ENCODE results near the gene CNTNAP4. TPM values are rescaled to one million over a fixed set of nuclear protein-coding genes. Genes with fewer than 3 reads are reported as not detected.

Gene CNTNAP4
- polyA plus RNA-seq, 3 donors = not detected

DNA sequence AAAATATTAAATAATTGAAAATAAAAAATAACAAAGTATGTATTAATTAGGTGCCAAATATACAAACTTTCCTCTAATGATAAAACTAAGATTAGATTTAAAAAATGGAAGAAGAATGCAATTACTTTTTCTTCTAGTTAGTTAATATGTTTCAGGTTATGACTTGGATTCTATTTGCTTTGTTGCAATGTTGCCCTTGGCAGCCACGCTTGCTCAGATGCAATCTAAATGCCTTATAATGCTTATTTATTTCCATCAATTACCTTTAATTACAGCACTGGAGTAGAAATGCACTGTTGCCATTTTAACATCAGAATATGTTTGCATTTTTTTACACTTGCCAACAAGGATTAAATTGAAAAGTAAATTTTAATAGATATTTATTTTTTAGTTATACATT is 263.9 kb downstream of the CNTNAP4 start:
- Mint-ChIP-seq H3K27ac (no peak overlapping the region), H3K9me3 (peaks cover 0 to 2% (median 0%) of the 10 kb centered on the region in 7 donors), H3K36me3 (no peaks in the 10 kb centered on the region), H3K27me3 (ENCODE audit: low read depth in 3 of 3) (no peaks in the 10 kb centered on the region), H3K4me1 (no peaks in the 10 kb centered on the region), H3K4me3 (no peak overlapping the region)
- H3K27me3 ChIP-seq (ENCODE audit: control insufficient read depth in 2 of 2, insufficient read depth in 2 of 2, low read length in 2 of 2) = no peaks in the 10 kb centered on the region
- no peaks in the 10 kb centered on the region for H3K36me3 ChIP-seq (replicated peaks in 1 of 2; ENCODE audit: control insufficient read depth in 1 of 2, insufficient read depth in 2 of 2, low read length in 2 of 2)
- intact Hi-C loops (cut with micrococcal nuclease) = no loop called here
- TF ChIP-seq, protein P1, sequence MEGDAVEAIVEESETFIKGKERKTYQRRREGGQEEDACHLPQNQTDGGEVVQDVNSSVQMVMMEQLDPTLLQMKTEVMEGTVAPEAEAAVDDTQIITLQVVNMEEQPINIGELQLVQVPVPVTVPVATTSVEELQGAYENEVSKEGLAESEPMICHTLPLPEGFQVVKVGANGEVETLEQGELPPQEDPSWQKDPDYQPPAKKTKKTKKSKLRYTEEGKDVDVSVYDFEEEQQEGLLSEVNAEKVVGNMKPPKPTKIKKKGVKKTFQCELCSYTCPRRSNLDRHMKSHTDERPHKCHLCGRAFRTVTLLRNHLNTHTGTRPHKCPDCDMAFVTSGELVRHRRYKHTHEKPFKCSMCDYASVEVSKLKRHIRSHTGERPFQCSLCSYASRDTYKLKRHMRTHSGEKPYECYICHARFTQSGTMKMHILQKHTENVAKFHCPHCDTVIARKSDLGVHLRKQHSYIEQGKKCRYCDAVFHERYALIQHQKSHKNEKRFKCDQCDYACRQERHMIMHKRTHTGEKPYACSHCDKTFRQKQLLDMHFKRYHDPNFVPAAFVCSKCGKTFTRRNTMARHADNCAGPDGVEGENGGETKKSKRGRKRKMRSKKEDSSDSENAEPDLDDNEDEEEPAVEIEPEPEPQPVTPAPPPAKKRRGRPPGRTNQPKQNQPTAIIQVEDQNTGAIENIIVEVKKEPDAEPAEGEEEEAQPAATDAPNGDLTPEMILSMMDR (IDR thresholded peaks at IDR 0.05) = no peak
- no peaks in the 10 kb centered on the region for H3K79me2 ChIP-seq (ENCODE audit: insufficient read depth, low read length)
- H2AFZ ChIP-seq (ENCODE audit: insufficient read depth, low read depth, low read length, poor library complexity, severe bottlenecking) = no peak overlapping the region
- H3K4me1 ChIP-seq (ENCODE audit: control insufficient read depth in 1 of 2, insufficient read depth in 2 of 2, low read length in 2 of 2) = no peaks in the 10 kb centered on the region
- WGBS (ENCODE audit: insufficient coverage) = no CpG with 5 or more reads among the region's 1 CpG
- no peaks in the 10 kb centered on the region for H4K20me1 ChIP-seq (ENCODE audit: insufficient read depth, low read length)
- H3K9ac ChIP-seq (ENCODE audit: insufficient read depth, low read length, poor library complexity, severe bottlenecking) = no peak overlapping the region
- H3K4me2 ChIP-seq (replicated peaks; ENCODE audit: extremely low read depth, low read length, poor library complexity, severe bottlenecking) = no peak overlapping the region
- H3K4me3 ChIP-seq (replicated peaks in 1 of 3; ENCODE audit: low read depth in 2 of 3, low read length in 3 of 3) = no peak overlapping the region
- no peak for DNase-seq
- no peak overlapping the region for H3K27ac ChIP-seq (ENCODE audit: low read depth in 1 of 2, low read length in 2 of 2)
- no peaks in the 10 kb centered on the region for H3K9me3 ChIP-seq (replicated peaks in 1 of 2; ENCODE audit: control insufficient read depth in 1 of 2, insufficient read depth in 1 of 2, low read length in 2 of 2)

DNA sequence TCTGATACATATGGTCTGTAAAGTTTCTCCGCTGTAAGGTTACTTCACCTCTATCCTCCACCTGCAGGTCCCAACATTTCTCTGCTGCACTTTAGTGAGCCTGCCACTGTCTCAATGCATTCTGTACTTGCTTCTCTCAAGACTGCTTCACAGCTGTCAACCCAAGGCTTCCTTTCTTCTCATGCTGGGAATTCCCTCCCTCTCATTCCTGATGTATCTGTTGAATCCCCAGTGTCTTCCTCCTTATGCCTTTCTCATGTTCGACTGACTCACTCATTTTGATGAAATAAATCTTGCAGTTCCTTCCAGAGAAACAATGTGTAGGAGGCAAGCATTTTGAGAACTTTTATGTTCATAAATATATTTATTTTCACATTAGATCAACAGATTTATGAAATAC is 288.3 kb downstream of the CNTNAP4 start:
- Histone ChIP-seq H3K9me3 (replicated peaks in 1 of 2; ENCODE audit: control insufficient read depth in 1 of 2, insufficient read depth in 1 of 2, low read length in 2 of 2) (no peaks in the 10 kb centered on the region), H3K27ac (ENCODE audit: low read depth in 1 of 2, low read length in 2 of 2) (no peak overlapping the region), H3K27me3 (ENCODE audit: control insufficient read depth in 2 of 2, insufficient read depth in 2 of 2, low read length in 2 of 2) (no peaks in the 10 kb centered on the region), H3K4me3 (replicated peaks in 1 of 3; ENCODE audit: low read depth in 2 of 3, low read length in 3 of 3) (no peak overlapping the region), H3K9ac (ENCODE audit: insufficient read depth, low read length, poor library complexity, severe bottlenecking) (no peak overlapping the region), H4K20me1 (ENCODE audit: insufficient read depth, low read length) (no peaks in the 10 kb centered on the region), H3K4me2 (replicated peaks; ENCODE audit: extremely low read depth, low read length, poor library complexity, severe bottlenecking) (no peak overlapping the region), H2AFZ (ENCODE audit: insufficient read depth, low read depth, low read length, poor library complexity, severe bottlenecking) (no peak overlapping the region), H3K36me3 (replicated peaks in 1 of 2; ENCODE audit: control insufficient read depth in 1 of 2, insufficient read depth in 2 of 2, low read length in 2 of 2) (no peaks in the 10 kb centered on the region), H3K79me2 (ENCODE audit: insufficient read depth, low read length) (no peaks in the 10 kb centered on the region), H3K4me1 (ENCODE audit: control insufficient read depth in 1 of 2, insufficient read depth in 2 of 2, low read length in 2 of 2) (no peaks in the 10 kb centered on the region)
- no peak overlapping the region for H3K4me3 Mint-ChIP-seq
- no peak overlapping the region for H3K27ac Mint-ChIP-seq
- TF ChIP-seq, protein P1 (IDR thresholded peaks at IDR 0.05) = no peak
- H3K9me3 Mint-ChIP-seq = peaks cover 0 to 3% (median 1%) of the 10 kb centered on the region in 7 donors
- no peak for DNase-seq
- intact Hi-C loops (cut with micrococcal nuclease) = no loop called here
- no peaks in the 10 kb centered on the region for H3K36me3 Mint-ChIP-seq
- peaks cover 0 to 1% (median 1%) of the 10 kb centered on the region in 3 donors for H3K27me3 Mint-ChIP-seq (ENCODE audit: low read depth in 3 of 3)
- 83% methylated on average over 1 of the region's 2 CpGs for WGBS (ENCODE audit: insufficient coverage)
- no peaks in the 10 kb centered on the region for H3K4me1 Mint-ChIP-seq

Data from CD14-positive monocyte (primary cell).